ENCODE data around the gene VEPH1.

VEPH1 gene

GRCh38 chr3:157318639-157319288 is 184.5 kb downstream of the VEPH1 start:
- intact Hi-C loops (cut with DNase I): no loop called here
- no peak for DNase-seq

- intact Hi-C loops (cut with DNase I): no loop called here
- no peak for DNase-seq
These were observed 185.3 kb downstream of the VEPH1 start for GRCh38 chr3:157317895-157318294.

GRCh38 chr3:157313186-157313585 is 190.0 kb downstream of the VEPH1 start:
- DNase-seq: no peak
- intact Hi-C loops (cut with DNase I): no loop called here

GRCh38 chr3:157312376-157312745 is 190.9 kb downstream of the VEPH1 start:
- no peak for DNase-seq
- intact Hi-C loops (cut with DNase I): no loop called here

- intact Hi-C loops (cut with DNase I): no loop called here
- DNase-seq: no peak
These were observed 191.4 kb downstream of the VEPH1 start for GRCh38 chr3:157311633-157312375.

GRCh38 chr3:157310329-157311052 is 192.7 kb downstream of the VEPH1 start:
- intact Hi-C loops (cut with DNase I): no loop called here

GRCh38 chr3:157306502-157306901 is 196.7 kb downstream of the VEPH1 start:
- intact Hi-C loops (cut with DNase I): no loop called here
- DNase-seq: no peak

More at GRCh38 chr3:157310329-157311052, 192.7 kb downstream of the VEPH1 start:
- DNase-seq: no peak

GRCh38 chr3:157305392-157305791 is 197.8 kb downstream of the VEPH1 start:
- DNase-seq: no peak
- intact Hi-C loops (cut with DNase I): no loop called here

- no peak for DNase-seq
- intact Hi-C loops (cut with DNase I): no loop called here
These were observed 201.5 kb downstream of the VEPH1 start for GRCh38 chr3:157301755-157302154.

GRCh38 chr3:157300981-157301663 is 202.1 kb downstream of the VEPH1 start:
- intact Hi-C loops (cut with DNase I): no loop called here

GRCh38 chr3:157300094-157300493 is 203.1 kb downstream of the VEPH1 start:
- no peak for DNase-seq
- intact Hi-C loops (cut with DNase I): no loop called here

More at GRCh38 chr3:157300981-157301663, 202.1 kb downstream of the VEPH1 start:
- no peak for DNase-seq

GRCh38 chr3:157297328-157297915 is 205.8 kb downstream of the VEPH1 start:
- no peak for DNase-seq
- intact Hi-C loops (cut with DNase I): no loop called here

- intact Hi-C loops (cut with DNase I): no loop called here
- no peak for DNase-seq
These were observed 208.3 kb downstream of the VEPH1 start for GRCh38 chr3:157294953-157295352.

- intact Hi-C loops (cut with DNase I): no loop called here
- DNase-seq: no peak
These were observed 208.7 kb downstream of the VEPH1 start for GRCh38 chr3:157294491-157294890.

- DNase-seq: no peak
- intact Hi-C loops (cut with DNase I): no loop called here
These were observed 212.4 kb downstream of the VEPH1 start for GRCh38 chr3:157290766-157291165.

- intact Hi-C loops (cut with DNase I): no loop called here
- no peak for DNase-seq
These were observed 217.2 kb downstream of the VEPH1 start for GRCh38 chr3:157285966-157286365.

GRCh38 chr3:157285141-157285540 is 218.1 kb downstream of the VEPH1 start:
- intact Hi-C loops (cut with DNase I): no loop called here

GRCh38 chr3:157284688-157285087 is 218.5 kb downstream of the VEPH1 start:
- intact Hi-C loops (cut with DNase I): no loop called here
- DNase-seq: no peak

More at GRCh38 chr3:157285141-157285540, 218.1 kb downstream of the VEPH1 start:
- no peak for DNase-seq

- DNase-seq: no peak
- intact Hi-C loops (cut with DNase I): no loop called here
These were observed 220.7 kb downstream of the VEPH1 start for GRCh38 chr3:157282261-157283191.

All from posterior cingulate gyrus (tissue), 11 donors.